HG03103 (cell line): ENCODE measurements around the gene EVX1.

Source experiments
- ATAC-seq: cut with Tn5 transposase; IDR thresholded peaks from one replicate; pipeline ENCODE4 v1.9.1; 2021; ENCODE audit warnings: low read depth; ENCODE audit not compliant: unreplicated experiment

Gene EVX1

GRCh38 chr7:27242555-27243339, at the start of gene EVX1:
Gene EVX1, plus strand, starts transcription at chr7:27242802. Its CDS starts 229 bp downstream, at chr7:27243031.
- ATAC-seq: no peak

- ATAC-seq: no peak
These were observed 49.1 kb upstream of the EVX1 start for GRCh38 chr7:27193335-27194001.

GRCh38 chr7:27194002-27194352, 48.6 kb upstream of the EVX1 start:
- no peak for ATAC-seq

- no peak for ATAC-seq
These were observed 47.8 kb upstream of the EVX1 start for GRCh38 chr7:27194686-27195379.

- ATAC-seq: no peak
These were observed 46.3 kb upstream of the EVX1 start for GRCh38 chr7:27196287-27196767.

- ATAC-seq: no peak
These were observed 45.2 kb upstream of the EVX1 start for GRCh38 chr7:27197137-27198042.

- ATAC-seq: no peak
These were observed 44.3 kb upstream of the EVX1 start for GRCh38 chr7:27198138-27198841.

GRCh38 chr7:27198871-27199801, 43.5 kb upstream of the EVX1 start:
- ATAC-seq: no peak

GRCh38 chr7:27199849-27200760, 42.5 kb upstream of the EVX1 start, which contains the start of gene HOXA13:
Gene HOXA13, minus strand, starts transcription at chr7:27200091. Its CDS starts 14 bp downstream, at chr7:27200077.
- ATAC-seq: no peak

- no peak for ATAC-seq
These were observed 41.6 kb upstream of the EVX1 start for GRCh38 chr7:27200761-27201579.

- no peak for ATAC-seq
These were observed 41.0 kb upstream of the EVX1 start for GRCh38 chr7:27201580-27202017.

GRCh38 chr7:27202018-27202861, 40.4 kb upstream of the EVX1 start:
- no peak for ATAC-seq

GRCh38 chr7:27202862-27203134, 39.8 kb upstream of the EVX1 start:
- no peak for ATAC-seq

GRCh38 chr7:27203365-27203953, 39.1 kb upstream of the EVX1 start:
- no peak for ATAC-seq

GRCh38 chr7:27203964-27204594, 38.5 kb upstream of the EVX1 start:
- ATAC-seq: no peak
